K562 (cell line): ENCODE results near the gene PRKAR1A. TPM values are rescaled to one million over a fixed set of nuclear protein-coding genes. Genes with fewer than 3 reads are reported as not detected.

ENCODE experiments used
- ATAC-seq: fragments of 200-7000 bp; cut with Tn5 transposase; 3 replicates; pipeline ENCODE4 v1.9.1; 2020; ENCODE audit warnings: moderate library complexity
- BruUV-seq: library from RNA; stranded (reverse); fragments of 400-500 nt; replicated peaks from 2 replicates; lab custom pipeline; 2021; lab: Mats Ljungman, UMichigan
- CTCF ChIA-PET: fragments of 300-600 bp; formaldehyde crosslinking; extraction: SDS; loops from one replicate; lab custom pipeline; 2021; ENCODE audit warnings: low intra/inter-chr PET ratio; lab: Yijun Ruan, JAX
- POLR2A ChIA-PET: fragments of 300-600, 350-650 bp; sonication (Branson Sonifier 250); formaldehyde crosslinking; extraction: SDS; loops from one replicate; lab custom pipeline; 2021; ENCODE audit warnings: antibody characterized with exemption, inconsistent platforms; lab: Yijun Ruan, JAX
- DNase-seq, 4 experiments: peaks; one replicate each; pipeline versions ENCODE4 v3.0.0 to v3.0.0-alpha.2; 2011 to 2018; ENCODE audit warnings: low spot score in 3 of 4, mixed read lengths in 3 of 4; ENCODE audit errors: extremely low read depth in 1 of 4
- FAIRE-seq: peaks from 2 replicates; lab custom pipeline; 2011; peaks lifted over from hg19 to GRCh38; lab: Jason Lieb, UNC
- H2AFZ ChIP-seq: 2 replicates; pipeline ENCODE4 v1.6.0; 2011; ENCODE audit warnings: low read depth, low read length, control low read depth, inconsistent platforms
- H3K27ac ChIP-seq: fragments of 200-600 bp; 3 replicates; pipeline ENCODE4 v1.8.0; 2011; ENCODE audit warnings: low read depth, mild to moderate bottlenecking, control low read depth, inconsistent platforms, low read length, moderate library complexity, mixed read lengths; ENCODE audit errors: extremely low read depth
- H3K27me3 ChIP-seq, 2 experiments: fragments of 300-600 bp in 1 of 2; 2 replicates in 1 of 2; 3 replicates in 1 of 2; pipeline versions ENCODE4 v1.6.0 to v1.8.0; 2011; ENCODE audit warnings: inconsistent platforms in 2 of 2, low read length in 2 of 2, mild to moderate bottlenecking in 1 of 2, mixed read lengths in 1 of 2, moderate library complexity in 1 of 2; ENCODE audit not compliant: control insufficient read depth in 2 of 2, insufficient read depth in 2 of 2
- H3K36me3 ChIP-seq: fragments of 300-600 bp; 3 replicates; pipeline ENCODE4 v1.8.0; 2011; ENCODE audit warnings: mild to moderate bottlenecking, low read length, inconsistent platforms; ENCODE audit not compliant: control insufficient read depth, insufficient read depth
- H3K4me1 ChIP-seq, 2 experiments: fragments of 200-600 bp in 1 of 2; replicated peaks in 1 of 2; 2 replicates in 1 of 2; 3 replicates in 1 of 2; pipeline versions ENCODE4 v1.5.1 to v1.8.0; 2011; ENCODE audit warnings: inconsistent platforms in 2 of 2, low read length in 2 of 2, mild to moderate bottlenecking in 1 of 2, mixed read lengths in 1 of 2, moderate library complexity in 1 of 2; ENCODE audit not compliant: control insufficient read depth in 2 of 2, insufficient read depth in 2 of 2
- H3K4me2 ChIP-seq: 2 replicates; pipeline ENCODE4 v1.6.1; 2011; ENCODE audit warnings: low read length, control low read depth, inconsistent platforms, mixed read lengths; ENCODE audit not compliant: insufficient read depth
- H3K4me3 ChIP-seq: fragments of 200-600 bp; sonication (generic), shearing (Covaris generic); 2 replicates; pipeline ENCODE4 v1.5.1; 2016; ENCODE audit warnings: control low read depth, inconsistent platforms
- H3K79me2 ChIP-seq: fragments of 200-600 bp; 3 replicates; pipeline ENCODE4 v1.8.0; 2011; ENCODE audit warnings: low read length, inconsistent platforms; ENCODE audit not compliant: control insufficient read depth, insufficient read depth
- H3K9ac ChIP-seq, 2 experiments: 2 replicates each; pipeline versions ENCODE4 v1.6.0 to v1.6.1; 2011; ENCODE audit warnings: low read depth in 2 of 2, low read length in 2 of 2, control low read depth in 1 of 2, inconsistent platforms in 1 of 2, mild to moderate bottlenecking in 1 of 2, mixed read lengths in 1 of 2; ENCODE audit not compliant: insufficient read depth in 1 of 2
- H3K9me1 ChIP-seq: one replicate; pipeline ENCODE4 v1.6.0; 2011; ENCODE audit warnings: inconsistent platforms, mild to moderate bottlenecking, low read length, moderate library complexity; ENCODE audit not compliant: control insufficient read depth, insufficient read depth
- H3K9me3 ChIP-seq: replicated peaks from 2 replicates; pipeline ENCODE4 v1.5.1; 2011; ENCODE audit warnings: low read depth, low read length, inconsistent platforms; ENCODE audit not compliant: control insufficient read depth, insufficient read depth
- H4K20me1 ChIP-seq: replicated peaks from 2 replicates; pipeline ENCODE4 v1.6.1; 2011; ENCODE audit warnings: low read length, inconsistent platforms, mixed read lengths; ENCODE audit not compliant: control insufficient read depth, insufficient read depth
- CBX5 ChIP-seq: IDR thresholded peaks from 2 replicates; pipeline ENCODE4 v1.6.1; 2014; ENCODE audit warnings: low read depth, borderline replicate concordance
- CHD1 ChIP-seq: fragments of 200-600 bp; sonication (generic); IDR thresholded peaks from one replicate; pipeline ENCODE4 v1.6.1; 2012; ENCODE audit warnings: mild to moderate bottlenecking, moderate library complexity, low read length, inconsistent platforms
- HOXB6 ChIP-seq: fragments of 250-450 bp; sonication (Bioruptor Pico); IDR thresholded peaks from 2 replicates; pipeline ENCODE4 v1.5.1; 2022; ENCODE audit warnings: mild to moderate bottlenecking, borderline replicate concordance
- JUNB ChIP-seq: fragments of 450-650 bp; formaldehyde crosslinking; conservative IDR thresholded peaks from 2 replicates; pipeline ENCODE4 v1.4.0; 2020; ENCODE audit warnings: mild to moderate bottlenecking
- KLF10 ChIP-seq: fragments of 250-450 bp; sonication (Bioruptor Pico); IDR thresholded peaks from 2 replicates; pipeline ENCODE4 v1.6.1; 2021; ENCODE audit warnings: matching md5 sums
- NCOA4 ChIP-seq: fragments of 450-650 bp; IDR thresholded peaks from 2 replicates; pipeline ENCODE4 v1.6.1; 2018; ENCODE audit warnings: mild to moderate bottlenecking; ENCODE audit not compliant: partially characterized antibody
- SAFB2 ChIP-seq: fragments of 200-400 bp; formaldehyde crosslinking; IDR thresholded peaks from 2 replicates; pipeline ENCODE4 v1.6.1; 2018; ENCODE audit warnings: borderline replicate concordance, low read length, low read depth, moderate library complexity; ENCODE audit not compliant: severe bottlenecking
- SMARCB1 ChIP-seq: IDR thresholded peaks from 2 replicates; pipeline ENCODE4 v1.6.1; 2011; ENCODE audit warnings: improper control_type of control experiment, low read depth; ENCODE audit not compliant: insufficient read length
- STAT5A ChIP-seq: IDR thresholded peaks from 2 replicates; pipeline ENCODE4 v1.6.1; 2012; ENCODE audit warnings: low read length, inconsistent platforms, borderline replicate concordance
- TRIM28 ChIP-seq: fragments of 450-650 bp; IDR thresholded peaks from 2 replicates; pipeline ENCODE4 v1.6.1; 2017
- ZNF140 ChIP-seq: fragments of 250-450 bp; sonication (Bioruptor Pico); IDR thresholded peaks from 2 replicates; pipeline ENCODE4 v1.8.0; 2021; ENCODE audit warnings: moderate library complexity, mild to moderate bottlenecking, inconsistent platforms
- ZNF253 ChIP-seq: fragments of 250-450 bp; sonication (Bioruptor Pico); conservative IDR thresholded peaks from 2 replicates; pipeline ENCODE4 v1.6.1; 2021; ENCODE audit warnings: mild to moderate bottlenecking
- ZNF740 ChIP-seq, 3 experiments: fragments of 200-800 bp in 1 of 3; sonication (Bioruptor generic) in 1 of 3; sonication (generic) in 1 of 3; formaldehyde crosslinking in 1 of 3; IDR thresholded peaks; 2 replicates each; pipeline versions ENCODE4 v1.6.1 to v1.8.0; 2016 to 2022; ENCODE audit warnings: mild to moderate bottlenecking in 2 of 3, missing compliant biosample characterization in 2 of 3, missing genetic modification characterization in 2 of 3, missing genetic modification reagents in 1 of 3
- ZNF785 ChIP-seq: fragments of 250-450 bp; sonication (Bioruptor Pico); IDR thresholded peaks from 2 replicates; pipeline ENCODE4 v1.4.0; 2020; ENCODE audit warnings: mild to moderate bottlenecking
- whole genome bisulfite sequencing: fragments of 100-300 bp; shearing (Covaris generic); methylation state at CpG from one replicate; pipeline ENCODE4 v1.1.6; 2016; ENCODE audit warnings: low coverage, mixed read lengths; ENCODE audit not compliant: insufficient coverage; ENCODE audit errors: missing lambda C conversion rate; 5-methylcytosine and 5-hydroxymethylcytosine counted together
- in situ Hi-C: fragments of 300-500 bp; cut with MboI; formaldehyde crosslinking; loops from 4 replicates; pipeline ENCODE4 v1.15.0; 2018; ENCODE audit warnings: inconsistent platforms, mixed read lengths
- intact Hi-C: fragments of 100-400 bp; cut with micrococcal nuclease; formaldehyde crosslinking; loops from 2 replicates; pipeline ENCODE4 v1.14.2; 2022
- polyA plus RNA-seq, 8 experiments: library from polyadenylated mRNA; depleted of rRNA in 4 of 8; stranded (reverse) in 5 of 8; unstranded in 3 of 8; fragments of >200 nt; fragmentation: Nextera tagmentation in 2 of 8; fragmentation: Illumina TruSeq in 1 of 8; extraction: Ambion mirVana in 2 of 8; extraction: Trizol in 1 of 8; gene quantifications; 2 replicates each; pipeline versions ENCODE4 v1.2.1 to v1.2.3, GENCODE V29; 2011 to 2014; ENCODE audit warnings: inconsistent platforms in 1 of 8, missing spikeins in 1 of 8
- total RNA-seq, 7 experiments: library from RNA; depleted of rRNA in 6 of 7; stranded (reverse); fragments of >200 nt in 6 of 7; fragmentation: Illumina TruSeq in 2 of 7; extraction: Trizol in 2 of 7; gene quantifications; 2 replicates each; pipeline versions ENCODE4 v1.2.1 to v1.2.3, GENCODE V29; 2011 to 2021; ENCODE audit warnings: low replicate concordance in 1 of 7
- TF ChIP-seq, protein P1 (sequence below): fragments of 450-650 bp; IDR thresholded peaks from one replicate; pipeline ENCODE4 v1.6.1; 2018; ENCODE audit warnings: mild to moderate bottlenecking, moderate library complexity; ENCODE audit not compliant: partially characterized antibody
- TF ChIP-seq, protein P2 (sequence below): fragments of 450-650 bp; IDR thresholded peaks from 2 replicates; pipeline ENCODE4 v1.6.1; 2018; ENCODE audit not compliant: partially characterized antibody

PRKAR1A gene
- total and polyA plus RNA-seq, 9 of the 15 experiments (the other 6 are each of a cell fraction or from before 2014, with no cell fraction given), result 15.0 to 95.6 (median 67.5) TPM

- TF ChIP-seq ZNF740 (CRISPR knock-in tag; IDR thresholded peaks at IDR 0.05) (no peak), ZNF740 (tag; IDR thresholded peaks at IDR 0.05) (no peak)
- TF ChIP-seq, all 486 proteins: peak for 0
Measured at GRCh38 chr17:68595986-68596385, 83.8 kb downstream of the PRKAR1A start (continued).

DNA sequence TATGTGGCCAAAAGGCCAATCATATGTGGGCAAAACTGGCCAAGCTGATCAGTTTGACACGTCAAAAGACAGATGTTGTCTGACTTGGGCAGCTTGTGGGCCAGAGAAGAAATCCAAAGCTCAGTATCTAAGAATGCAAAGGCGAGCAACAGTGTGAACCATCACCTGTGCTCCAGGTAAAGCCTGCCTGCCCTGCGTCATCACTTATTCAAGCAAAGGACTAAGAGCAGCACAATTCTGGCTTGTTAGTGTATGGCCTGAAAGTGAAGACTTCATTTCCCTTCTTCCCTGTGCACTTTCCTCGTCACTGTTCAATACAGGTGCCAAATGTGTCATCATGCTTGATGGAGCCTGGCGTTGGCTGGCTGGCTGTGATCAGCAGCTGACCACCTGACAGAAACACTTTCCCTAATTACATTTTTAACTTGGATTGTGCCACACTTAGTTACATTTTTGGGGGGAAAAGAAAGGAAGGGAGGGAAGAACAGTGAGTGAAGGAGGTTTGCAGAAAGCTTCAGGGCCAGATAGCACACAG lies 84.2 kb downstream of the PRKAR1A start:
- Histone ChIP-seq H3K9me1 (no peaks in the 10 kb centered on the region), H3K4me1 (peaks cover 6 to 17% of the 10 kb centered on the region in 2 experiments; a peak in 3 of 5 replicates), H3K4me2 (no peak overlapping the region), H2AFZ (no peak overlapping the region), H3K27me3 (peaks cover 16 to 24% of the 10 kb centered on the region in 2 experiments), H3K4me3 (no peak overlapping the region), H3K9me3 (no peaks in the 10 kb centered on the region), H3K36me3 (no peaks in the 10 kb centered on the region), H3K27ac (no peak overlapping the region), H3K79me2 (no peaks in the 10 kb centered on the region), H3K9ac (no peak overlapping the region), H4K20me1 (no peaks in the 10 kb centered on the region)
- ATAC-seq, result no peak
- CTCF ChIA-PET, result no interaction called here
- no peak for DNase-seq
- no TSS peak for BruUV-seq
- WGBS, result 5% methylated on average over 5 of the region's 5 CpGs
- in situ Hi-C loops, result no loop called here
- POLR2A ChIA-PET, result no interaction called here
- no peak for FAIRE-seq
- intact Hi-C loops, result no loop called here
- TF ChIP-seq, protein P1, sequence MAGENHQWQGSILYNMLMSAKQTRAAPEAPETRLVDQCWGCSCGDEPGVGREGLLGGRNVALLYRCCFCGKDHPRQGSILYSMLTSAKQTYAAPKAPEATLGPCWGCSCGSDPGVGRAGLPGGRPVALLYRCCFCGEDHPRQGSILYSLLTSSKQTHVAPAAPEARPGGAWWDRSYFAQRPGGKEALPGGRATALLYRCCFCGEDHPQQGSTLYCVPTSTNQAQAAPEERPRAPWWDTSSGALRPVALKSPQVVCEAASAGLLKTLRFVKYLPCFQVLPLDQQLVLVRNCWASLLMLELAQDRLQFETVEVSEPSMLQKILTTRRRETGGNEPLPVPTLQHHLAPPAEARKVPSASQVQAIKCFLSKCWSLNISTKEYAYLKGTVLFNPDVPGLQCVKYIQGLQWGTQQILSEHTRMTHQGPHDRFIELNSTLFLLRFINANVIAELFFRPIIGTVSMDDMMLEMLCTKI, result no peak
- no peak for TF ChIP-seq SAFB2
- TF ChIP-seq ZNF253 (CRISPR knock-in tag), result no peak
- TF ChIP-seq ZNF785 (CRISPR knock-in tag), result no peak
- TF ChIP-seq CBX5, result no peak
- no peak for TF ChIP-seq KLF10 (CRISPR knock-in tag)
- no peak for TF ChIP-seq SMARCB1
- no peak for TF ChIP-seq ZNF140 (CRISPR knock-in tag)
- TF ChIP-seq STAT5A, result no peak
- TF ChIP-seq CHD1, result no peak
- no peak for TF ChIP-seq NCOA4
- TF ChIP-seq HOXB6 (CRISPR knock-in tag), result no peak
- TF ChIP-seq, protein P2, sequence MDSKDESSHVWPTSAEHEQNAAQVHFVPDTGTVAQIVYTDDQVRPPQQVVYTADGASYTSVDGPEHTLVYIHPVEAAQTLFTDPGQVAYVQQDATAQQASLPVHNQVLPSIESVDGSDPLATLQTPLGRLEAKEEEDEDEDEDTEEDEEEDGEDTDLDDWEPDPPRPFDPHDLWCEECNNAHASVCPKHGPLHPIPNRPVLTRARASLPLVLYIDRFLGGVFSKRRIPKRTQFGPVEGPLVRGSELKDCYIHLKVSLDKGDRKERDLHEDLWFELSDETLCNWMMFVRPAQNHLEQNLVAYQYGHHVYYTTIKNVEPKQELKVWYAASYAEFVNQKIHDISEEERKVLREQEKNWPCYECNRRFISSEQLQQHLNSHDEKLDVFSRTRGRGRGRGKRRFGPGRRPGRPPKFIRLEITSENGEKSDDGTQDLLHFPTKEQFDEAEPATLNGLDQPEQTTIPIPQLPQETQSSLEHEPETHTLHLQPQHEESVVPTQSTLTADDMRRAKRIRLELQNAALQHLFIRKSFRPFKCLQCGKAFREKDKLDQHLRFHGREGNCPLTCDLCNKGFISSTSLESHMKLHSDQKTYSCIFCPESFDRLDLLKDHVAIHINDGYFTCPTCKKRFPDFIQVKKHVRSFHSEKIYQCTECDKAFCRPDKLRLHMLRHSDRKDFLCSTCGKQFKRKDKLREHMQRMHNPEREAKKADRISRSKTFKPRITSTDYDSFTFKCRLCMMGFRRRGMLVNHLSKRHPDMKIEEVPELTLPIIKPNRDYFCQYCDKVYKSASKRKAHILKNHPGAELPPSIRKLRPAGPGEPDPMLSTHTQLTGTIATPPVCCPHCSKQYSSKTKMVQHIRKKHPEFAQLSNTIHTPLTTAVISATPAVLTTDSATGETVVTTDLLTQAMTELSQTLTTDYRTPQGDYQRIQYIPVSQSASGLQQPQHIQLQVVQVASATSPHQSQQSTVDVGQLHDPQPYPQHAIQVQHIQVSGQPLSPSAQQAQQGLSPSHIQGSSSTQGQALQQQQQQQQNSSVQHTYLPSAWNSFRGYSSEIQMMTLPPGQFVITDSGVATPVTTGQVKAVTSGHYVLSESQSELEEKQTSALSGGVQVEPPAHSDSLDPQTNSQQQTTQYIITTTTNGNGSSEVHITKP, result no peak
- no peak for TF ChIP-seq TRIM28
- TF ChIP-seq JUNB (CRISPR knock-in tag), result no peak
